HG03521 (cell line): ENCODE measurements around the gene CCDC167.

Experiments
- ATAC-seq: cut with Tn5 transposase; IDR thresholded peaks from one replicate; pipeline ENCODE4 v1.9.1; 2021; ENCODE audit warnings: mild to moderate bottlenecking, moderate library complexity; ENCODE audit not compliant: unreplicated experiment

The CCDC167 gene

GRCh38 chr6:37499433-37500293 lies at the start of gene CCDC167:
Gene CCDC167 (minus strand): TSS chr6:37499893. CDS start chr6:37499863, 30 bp downstream.
- peak; percentile 89 for ATAC-seq

GRCh38 chr6:37549154-37549553 lies 49.5 kb upstream of the CCDC167 start:
- ATAC-seq: no peak

GRCh38 chr6:37548067-37548674 lies 48.5 kb upstream of the CCDC167 start:
- no peak for ATAC-seq

GRCh38 chr6:37547564-37548061 lies 47.9 kb upstream of the CCDC167 start:
- ATAC-seq: no peak

- no peak for ATAC-seq
Observed at GRCh38 chr6:37546141-37546871, 46.6 kb upstream of the CCDC167 start.

- ATAC-seq: no peak
Observed at GRCh38 chr6:37544530-37544929, 44.8 kb upstream of the CCDC167 start.

GRCh38 chr6:37543361-37543760 lies 43.7 kb upstream of the CCDC167 start:
- no peak for ATAC-seq

GRCh38 chr6:37541346-37541745 lies 41.7 kb upstream of the CCDC167 start:
- no peak for ATAC-seq

- no peak for ATAC-seq
Observed at GRCh38 chr6:37540390-37540789, 40.7 kb upstream of the CCDC167 start.

GRCh38 chr6:37540029-37540352 lies 40.3 kb upstream of the CCDC167 start:
- no peak for ATAC-seq

GRCh38 chr6:37539171-37540028 lies 39.7 kb upstream of the CCDC167 start:
- ATAC-seq: no peak

- no peak for ATAC-seq
Observed at GRCh38 chr6:37538107-37538506, 38.4 kb upstream of the CCDC167 start.

- ATAC-seq: no peak
Observed at GRCh38 chr6:37537548-37537947, 37.9 kb upstream of the CCDC167 start.

- no peak for ATAC-seq
Observed at GRCh38 chr6:37536491-37537190, 36.9 kb upstream of the CCDC167 start.

- ATAC-seq: no peak
Observed at GRCh38 chr6:37535759-37536490, 36.2 kb upstream of the CCDC167 start.

- no peak for ATAC-seq
Observed at GRCh38 chr6:37535428-37535758, 35.7 kb upstream of the CCDC167 start.

GRCh38 chr6:37534893-37535292 lies 35.2 kb upstream of the CCDC167 start:
- ATAC-seq: no peak

- ATAC-seq: no peak
Observed at GRCh38 chr6:37532122-37532521, 32.4 kb upstream of the CCDC167 start.

- no peak for ATAC-seq
Observed at GRCh38 chr6:37531437-37532036, 31.8 kb upstream of the CCDC167 start.
